Fibroblast of skin of back (primary cell): ENCODE results near the gene PDSS2.
"Not testable (repeated sequence)": the region's sequence is repeated elsewhere in the genome, so short reads cannot be mapped to it uniquely, and the experiment has no call there.

Experiments
- DNase-seq: peaks from one replicate; pipeline ENCODE4 v3.0.0-alpha.2; 2013

PDSS2 gene

GRCh38 chr6:107152638-107153430 is 306.5 kb downstream of the PDSS2 start:
- no peak for DNase-seq

DNA sequence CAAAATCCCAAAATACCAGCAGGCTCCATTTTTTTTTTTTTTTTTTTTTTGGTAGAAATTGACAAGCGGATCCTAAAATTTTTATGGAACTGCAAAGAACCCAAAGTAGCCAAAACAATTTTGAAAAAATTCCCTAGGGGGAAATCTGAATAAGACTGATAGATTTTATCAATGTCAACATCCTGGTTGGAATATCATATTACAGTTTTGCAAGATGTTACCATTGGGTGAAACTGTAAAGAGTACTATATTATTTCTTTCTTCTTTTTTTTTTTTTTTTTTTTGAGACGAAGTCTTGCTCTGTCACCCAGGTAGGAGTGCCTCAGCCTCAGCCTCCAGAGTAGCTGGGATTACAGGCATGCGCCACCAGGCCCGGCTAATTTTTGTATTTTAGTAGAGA is 314.7 kb downstream of the PDSS2 start:
- no peak for DNase-seq

- peak; percentile 2 for DNase-seq
Measured at GRCh38 chr6:107144014-107144413, 315.4 kb downstream of the PDSS2 start.

- no peak for DNase-seq
Measured at GRCh38 chr6:107140581-107140980, 318.8 kb downstream of the PDSS2 start.

DNA sequence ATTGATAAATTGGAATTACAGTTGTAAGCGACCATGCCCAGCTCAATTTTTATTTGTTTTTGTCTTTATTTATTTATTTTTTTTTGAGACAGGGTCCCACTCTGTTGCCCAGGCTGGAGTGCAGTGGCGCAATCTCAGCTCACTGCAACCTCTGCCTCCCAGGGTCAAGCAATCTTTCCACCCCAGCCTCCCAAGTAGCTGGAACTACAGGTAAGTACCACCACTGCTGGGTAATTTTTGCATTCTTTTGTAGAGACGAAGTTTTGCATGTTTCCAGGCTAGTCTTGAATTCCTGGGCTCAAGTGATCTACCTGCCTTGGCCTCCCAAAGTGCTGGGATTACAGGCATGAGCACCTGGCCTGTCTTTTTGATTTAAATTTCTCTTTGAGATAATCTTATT is 323.0 kb downstream of the PDSS2 start:
- not testable (repeated sequence) for DNase-seq

- DNase-seq = not testable (repeated sequence)
Measured at GRCh38 chr6:107135048-107135680, 324.2 kb downstream of the PDSS2 start.

- DNase-seq = peak; percentile 34
Measured at GRCh38 chr6:107132330-107132954, 326.9 kb downstream of the PDSS2 start.

DNA sequence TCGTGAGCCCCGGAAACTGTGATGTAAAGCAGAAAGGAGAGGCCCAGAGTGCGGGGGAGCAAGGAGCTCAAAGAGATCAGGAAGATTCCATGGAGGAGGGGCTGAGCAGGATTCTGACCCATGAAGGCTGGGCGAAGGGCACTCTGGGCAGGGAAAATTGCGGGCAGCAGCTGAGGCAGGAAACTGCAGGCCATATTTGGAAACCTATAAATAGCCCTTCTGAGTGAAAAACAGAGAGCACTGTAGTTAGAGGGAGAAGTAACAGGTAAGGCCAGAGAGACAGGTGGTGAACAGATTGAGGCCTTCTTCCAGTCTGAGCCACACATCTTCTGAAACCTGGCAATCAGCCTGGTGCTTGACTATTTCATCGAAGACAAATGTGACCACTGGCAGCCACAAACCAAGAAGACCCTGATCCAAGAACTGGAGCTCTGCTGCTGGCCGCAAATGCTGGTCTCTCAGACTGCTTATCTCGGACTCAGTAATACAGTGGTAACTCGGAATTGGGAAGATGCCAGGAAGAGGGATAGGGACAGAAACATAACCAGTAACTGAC is 329.9 kb downstream of the PDSS2 start:
- DNase-seq = no peak

DNA sequence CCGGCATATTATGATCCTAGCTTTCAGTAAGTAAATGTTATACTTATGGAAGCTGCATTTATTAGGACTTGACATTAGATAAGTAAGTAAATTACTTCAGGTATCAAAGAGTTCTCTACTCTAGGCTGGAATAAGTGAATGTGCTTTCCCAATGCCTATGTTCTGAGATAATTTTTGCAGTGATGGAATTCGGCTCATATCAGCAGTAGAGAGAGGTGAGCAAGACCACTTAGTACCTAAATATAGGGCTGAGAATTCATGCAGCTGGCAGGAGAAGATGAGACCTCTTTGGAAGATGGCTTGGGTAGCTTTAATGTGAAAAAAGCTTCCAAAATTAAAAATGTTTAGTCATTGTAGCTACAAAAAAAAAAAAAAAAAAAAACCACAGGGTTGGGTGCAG is 330.8 kb downstream of the PDSS2 start:
- DNase-seq = peak; percentile 2

DNA sequence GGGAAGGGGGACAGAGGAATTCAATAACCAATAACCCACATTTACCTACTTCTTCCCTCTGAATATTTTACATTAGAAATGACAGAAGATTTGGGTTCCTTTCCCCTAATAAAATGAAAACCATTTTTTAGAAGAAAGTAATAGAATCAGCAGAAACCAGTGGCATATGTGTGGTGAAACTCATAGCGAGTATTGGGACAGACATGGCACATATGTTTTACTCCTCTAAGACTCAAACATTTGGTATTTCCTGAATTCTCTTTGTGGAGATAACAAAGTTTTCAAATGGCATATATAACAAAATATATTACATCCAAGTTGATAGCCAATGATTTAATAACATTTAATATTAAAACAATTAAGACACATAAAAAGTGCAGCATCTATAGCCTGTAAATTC is 331.2 kb downstream of the PDSS2 start:
- peak; percentile 62 for DNase-seq

- no peak for DNase-seq
Measured at GRCh38 chr6:107125771-107126170, 333.6 kb downstream of the PDSS2 start.

DNA sequence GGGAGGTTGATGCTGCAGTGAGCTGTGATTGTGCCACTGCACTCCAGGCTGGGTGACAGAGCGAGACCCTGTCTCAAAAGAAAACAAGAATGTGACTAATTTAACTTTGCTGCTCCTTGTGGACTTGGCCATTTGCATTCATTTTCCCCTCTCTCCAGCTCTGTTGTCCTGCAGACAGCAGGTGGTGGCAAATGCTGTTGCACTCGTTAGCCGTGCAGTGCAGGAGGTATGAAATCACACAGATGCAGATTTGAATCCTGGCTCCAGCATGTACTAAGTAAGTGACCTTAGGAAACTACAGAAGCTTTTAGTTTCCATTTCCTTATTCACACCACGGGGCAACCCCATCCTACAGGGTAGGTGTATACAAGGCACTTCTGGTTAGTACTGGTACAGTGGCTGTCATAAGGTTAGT is 334.4 kb downstream of the PDSS2 start:
- no peak for DNase-seq

- DNase-seq = no peak
Measured at GRCh38 chr6:107123501-107123900, 335.9 kb downstream of the PDSS2 start.

- no peak for DNase-seq
Measured at GRCh38 chr6:107122748-107123147, 336.6 kb downstream of the PDSS2 start.

DNA sequence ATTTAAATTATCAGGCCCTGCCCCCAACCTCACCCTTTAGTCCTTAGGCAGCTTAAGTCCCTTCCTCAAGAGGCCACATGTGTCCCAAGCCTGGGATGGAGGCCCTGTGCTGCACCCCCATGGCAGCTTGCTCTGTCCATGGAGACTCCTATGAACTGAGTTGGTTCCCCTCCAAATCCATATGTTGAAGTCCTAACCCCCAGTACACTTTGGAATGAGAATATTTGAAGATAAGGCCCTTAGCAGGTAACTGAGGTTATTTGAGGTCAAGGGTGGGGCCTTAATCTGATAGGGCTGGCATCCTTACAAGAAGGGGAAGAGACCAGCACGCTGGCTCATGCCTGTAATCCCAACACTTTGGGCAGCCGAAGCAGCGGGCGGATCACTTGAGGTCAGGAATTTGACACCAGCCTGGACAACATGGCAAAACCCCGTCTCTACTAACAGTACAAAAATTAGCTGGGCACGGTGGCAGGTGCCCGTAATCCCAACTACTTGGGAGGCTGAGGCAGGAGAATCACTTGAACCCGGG is 337.3 kb downstream of the PDSS2 start:
- DNase-seq = no peak

DNA sequence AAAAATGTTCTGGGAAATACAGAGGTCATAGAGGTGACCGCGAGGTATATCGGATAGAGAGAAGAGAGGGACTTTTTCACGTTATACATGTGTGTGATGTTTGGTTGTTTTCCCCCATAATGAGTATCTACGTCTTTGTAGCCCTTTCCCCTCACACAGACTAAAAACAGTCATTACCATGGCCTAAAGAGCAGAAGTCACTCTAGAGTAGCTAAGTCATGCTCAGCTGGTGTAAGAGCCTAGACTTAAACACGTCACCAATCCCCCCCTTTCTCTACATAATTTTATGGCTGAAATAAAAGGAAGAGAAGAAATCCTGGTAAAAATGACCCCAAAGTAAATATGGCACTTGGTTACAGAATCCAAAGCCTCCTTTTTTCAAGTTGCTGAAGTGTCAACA is 338.1 kb downstream of the PDSS2 start:
- DNase-seq = no peak

DNA sequence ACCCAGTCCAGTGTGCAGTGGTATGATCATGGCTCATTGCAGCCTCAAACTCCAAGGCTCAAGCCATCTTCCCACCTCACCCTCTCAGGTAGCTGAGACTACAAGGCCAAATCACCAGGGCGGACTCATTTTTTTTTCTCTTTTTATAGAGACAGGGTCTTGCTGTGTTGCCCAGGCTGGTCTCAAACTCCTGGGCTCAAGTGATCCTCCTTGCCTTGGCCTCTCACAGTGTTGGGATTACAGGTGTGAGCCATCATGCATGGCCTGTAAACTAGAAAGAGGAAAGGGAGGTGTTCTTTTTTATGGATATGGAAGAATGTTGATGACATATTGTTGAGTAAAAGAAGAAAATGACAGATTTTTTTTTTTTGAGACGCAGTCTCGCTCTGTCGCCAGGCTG is 339.0 kb downstream of the PDSS2 start:
- DNase-seq = no peak

GRCh38 chr6:107118976-107119375 is 340.4 kb downstream of the PDSS2 start:
- no peak for DNase-seq

DNA sequence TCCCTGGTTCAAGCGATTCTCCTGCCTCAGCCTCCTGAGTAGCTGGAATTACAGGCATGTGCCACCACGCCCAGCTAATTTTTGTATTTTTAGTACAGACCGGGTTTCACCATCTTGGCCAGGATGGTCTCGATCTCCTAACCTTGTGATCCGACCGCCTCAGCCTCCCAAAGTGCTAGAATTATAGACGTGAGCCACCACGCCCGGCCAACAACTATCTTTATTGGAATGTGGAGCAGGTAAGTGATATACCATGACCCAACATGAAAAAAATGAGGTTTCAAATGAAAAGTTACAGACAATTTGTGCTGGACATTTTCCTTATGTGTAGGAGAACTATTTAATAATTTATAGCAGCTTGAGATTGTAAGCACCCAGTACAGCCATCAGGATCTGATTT is 340.8 kb downstream of the PDSS2 start:
- DNase-seq = not testable (repeated sequence)

DNA sequence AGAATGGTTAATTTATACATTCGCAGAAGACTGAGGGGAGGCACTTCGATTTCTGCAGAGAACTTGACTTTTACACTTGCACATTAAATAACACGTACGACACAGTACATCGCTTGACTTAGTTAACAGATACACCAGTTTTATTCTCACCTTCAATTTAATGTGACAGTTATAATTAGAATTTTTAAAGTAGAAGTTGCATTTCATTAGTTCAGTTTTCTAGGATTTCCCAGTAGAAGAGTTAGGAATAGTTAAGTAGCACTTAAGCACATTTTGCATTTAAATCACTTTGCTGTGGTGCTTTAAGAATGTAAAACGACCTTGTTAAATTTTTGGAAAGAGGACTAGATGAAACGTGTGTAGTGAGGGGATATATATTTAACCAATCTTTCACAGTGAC is 342.4 kb downstream of the PDSS2 start:
- no peak for DNase-seq

DNA sequence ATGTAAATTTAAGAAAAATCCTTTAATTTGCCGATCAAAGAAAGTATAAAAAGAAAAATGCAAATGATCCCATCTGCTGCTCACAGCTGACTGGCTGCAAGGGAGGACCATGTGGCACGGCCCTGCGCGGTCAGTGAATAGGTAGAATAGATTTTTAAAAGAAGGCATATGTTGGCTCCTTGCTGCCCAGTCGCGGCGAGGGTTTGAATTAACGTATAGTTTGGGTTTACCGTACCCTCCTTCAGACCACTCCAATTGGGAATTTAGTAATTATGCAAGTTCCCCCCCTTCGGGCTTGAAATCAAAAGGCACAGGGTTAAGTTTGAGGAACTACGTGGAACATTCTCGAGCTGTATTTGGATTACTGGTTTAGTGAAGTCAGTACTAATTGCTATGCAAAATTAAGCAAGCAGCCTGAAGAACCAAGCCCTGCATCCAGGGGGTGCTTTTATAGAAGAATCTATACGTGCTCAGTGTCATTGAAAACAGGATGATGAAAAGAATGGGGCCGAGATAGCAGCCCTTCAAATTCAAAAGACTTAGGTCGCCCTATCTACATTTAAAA is 343.0 kb downstream of the PDSS2 start:
- peak; percentile 16 for DNase-seq

DNA sequence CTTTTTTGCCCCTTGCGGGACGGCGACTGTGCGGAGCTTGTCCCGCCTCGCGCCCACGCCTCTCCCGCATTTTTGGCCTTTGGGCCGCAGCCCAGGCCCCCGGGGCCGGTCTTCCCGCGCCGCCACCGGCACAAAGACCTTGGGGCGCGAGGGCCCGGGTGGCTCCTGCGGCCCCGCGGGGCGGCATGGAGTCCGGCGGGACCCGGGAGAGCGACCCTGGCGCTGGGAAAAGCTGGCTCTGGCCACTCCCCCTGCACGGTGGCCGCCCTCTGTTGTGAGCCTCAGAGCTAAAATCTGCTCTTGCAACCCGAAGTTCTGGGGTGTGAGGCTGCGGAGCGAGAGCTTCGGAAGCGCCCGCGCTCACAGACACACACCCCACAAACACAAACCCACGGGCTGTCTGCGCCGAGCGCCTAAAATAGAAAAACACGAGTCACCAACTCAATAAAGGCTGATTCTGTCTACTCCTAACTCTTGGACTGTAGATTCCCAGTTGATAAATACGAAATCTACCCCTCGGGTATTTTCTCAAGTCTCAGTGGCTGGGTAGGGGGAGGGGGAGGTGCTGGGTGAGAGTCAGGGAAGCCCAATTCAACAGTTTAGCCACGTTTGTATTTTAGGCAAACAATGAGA is 343.6 kb downstream of the PDSS2 start:
- peak; percentile 38 for DNase-seq
